Neutrophil (primary cell): ENCODE measurements around the gene NR1D2.
A peak's percentile ranks its signal among the peaks of the same experiment; 100 is the strongest.
"Not testable (repeated sequence)": the region's sequence is repeated elsewhere in the genome, so short reads cannot be mapped to it uniquely, and the experiment has no call there.

ENCODE experiments used
- H3K27ac ChIP-seq: fragments of 200-600 bp; sonication (generic); 2 replicates; pipeline ENCODE4 v1.5.1; 2016; ENCODE audit warnings: mild to moderate bottlenecking, moderate library complexity
- H3K27me3 ChIP-seq: fragments of 200-600 bp; sonication (generic); 2 replicates; pipeline ENCODE4 v1.6.0; 2016; ENCODE audit warnings: mild to moderate bottlenecking
- H3K36me3 ChIP-seq: fragments of 200-600 bp; sonication (generic); 2 replicates; pipeline ENCODE4 v1.5.1; 2017
- H3K4me1 ChIP-seq, 2 experiments: fragments of 200-600 bp in 1 of 2; sonication (generic) in 1 of 2; 1 replicate in 1 of 2; 2 replicates in 1 of 2; pipeline versions ENCODE4 v1.5.1 to v1.6.1; 2013 to 2016; ENCODE audit warnings: low read depth in 1 of 2, low read length in 1 of 2, mild to moderate bottlenecking in 1 of 2, moderate library complexity in 1 of 2; ENCODE audit not compliant: control insufficient read depth in 1 of 2, insufficient read depth in 1 of 2
- H3K4me3 ChIP-seq, 2 experiments: fragments of 200-600 bp in 1 of 2; sonication (generic) in 1 of 2; 1 replicate in 1 of 2; 2 replicates in 1 of 2; pipeline ENCODE4 v1.5.1; 2013 to 2016; ENCODE audit warnings: low read depth in 1 of 2, low read length in 1 of 2, mild to moderate bottlenecking in 1 of 2, moderate library complexity in 1 of 2
- H3K9me3 ChIP-seq: fragments of 200-600 bp; sonication (generic); 2 replicates; pipeline ENCODE4 v1.5.1; 2016
- CTCF ChIP-seq: fragments of 200-600 bp; sonication (generic); IDR thresholded peaks from 2 replicates; pipeline ENCODE4 v1.5.1; 2016; ENCODE audit warnings: antibody characterized with exemption

Gene NR1D2

GRCh38 chr3:23944861-23945662, at the start of gene NR1D2:
Gene NR1D2 (plus strand): TSS chr3:23945286. CDS start chr3:23945579, 293 bp downstream.
- TF ChIP-seq CTCF = no peak
- H3K4me3 ChIP-seq = peak within 1 kb of the TSS; percentile 91 to 98
- H3K9me3 ChIP-seq = no peaks in the 10 kb centered on the region
- peak within 1 kb of the TSS; percentile 84 for H3K27ac ChIP-seq
- peaks cover 30% of the 10 kb centered on the region for H3K27me3 ChIP-seq
- no peaks in the 10 kb centered on the region for H3K36me3 ChIP-seq
- H3K4me1 ChIP-seq = peaks cover 9 to 24% of the 10 kb centered on the region in 2 experiments

DNA sequence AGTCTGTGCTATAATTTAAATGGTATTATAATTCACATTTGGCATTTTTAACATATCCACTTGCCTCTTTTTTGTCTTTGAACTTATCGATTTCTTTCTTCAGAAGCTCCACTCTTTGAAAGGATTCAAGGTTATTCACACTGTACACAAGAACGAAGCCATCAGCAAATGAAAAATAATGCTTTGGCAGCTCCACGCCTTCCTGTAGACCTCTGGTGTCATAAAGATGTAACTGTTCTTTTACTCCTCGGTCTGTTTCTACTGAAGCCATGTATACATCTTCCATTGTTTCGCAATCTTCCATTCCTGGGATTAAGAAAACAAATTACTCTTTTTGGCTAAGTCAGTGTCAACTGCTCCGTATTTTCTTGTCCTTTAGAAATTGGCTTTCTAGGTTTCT, 44.3 kb upstream of the NR1D2 start:
- no peak for TF ChIP-seq CTCF
- Histone ChIP-seq H3K36me3 (peaks cover 4% of the 10 kb centered on the region), H3K27ac (no peak overlapping the region), H3K4me3 (no peak overlapping the region), H3K9me3 (no peaks in the 10 kb centered on the region), H3K4me1 (no peaks in the 10 kb centered on the region), H3K27me3 (no peaks in the 10 kb centered on the region)

DNA sequence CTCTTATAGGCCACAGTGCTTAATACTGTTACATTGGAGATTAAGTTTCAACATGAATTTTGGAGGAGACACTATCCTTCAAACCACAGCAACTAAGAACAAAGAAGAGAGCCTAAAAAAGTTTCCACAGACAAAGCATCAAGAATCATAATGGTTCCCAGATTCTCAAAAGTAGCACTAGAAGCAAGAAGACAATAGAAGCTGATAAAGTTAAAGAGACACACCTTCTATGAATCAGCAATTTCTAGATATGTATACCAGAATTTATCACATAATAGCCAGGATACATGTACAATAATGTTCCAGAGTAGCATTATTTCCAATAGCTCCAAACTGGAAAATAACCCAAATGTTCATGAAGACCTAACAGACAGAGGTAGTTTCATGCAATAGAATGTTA, 40.5 kb upstream of the NR1D2 start:
- Histone ChIP-seq H3K9me3 (no peaks in the 10 kb centered on the region), H3K27me3 (no peaks in the 10 kb centered on the region), H3K27ac (no peak overlapping the region), H3K4me3 (no peak overlapping the region), H3K36me3 (no peaks in the 10 kb centered on the region), H3K4me1 (peaks cover 3% of the 10 kb centered on the region in 2 experiments)
- no peak for TF ChIP-seq CTCF

- Histone ChIP-seq H3K4me1 (peaks cover 3% of the 10 kb centered on the region in 2 experiments), H3K36me3 (no peaks in the 10 kb centered on the region), H3K27me3 (no peaks in the 10 kb centered on the region), H3K4me3 (no peak overlapping the region), H3K27ac (no peak overlapping the region), H3K9me3 (no peaks in the 10 kb centered on the region)
- TF ChIP-seq CTCF = no peak
Measured at GRCh38 chr3:23909341-23909740, 35.7 kb upstream of the NR1D2 start.

- Histone ChIP-seq H3K27me3 (no peaks in the 10 kb centered on the region), H3K4me3 (no peak overlapping the region), H3K4me1 (peaks cover 15 to 16% of the 10 kb centered on the region in 2 experiments), H3K36me3 (no peaks in the 10 kb centered on the region), H3K9me3 (no peaks in the 10 kb centered on the region), H3K27ac (no peak overlapping the region)
- TF ChIP-seq CTCF = no peak
Measured at GRCh38 chr3:23911397-23911796, 33.7 kb upstream of the NR1D2 start.

- H3K27me3 ChIP-seq, H3K36me3 ChIP-seq, H3K9me3 ChIP-seq, H3K27ac ChIP-seq, H3K4me3 ChIP-seq: not testable (repeated sequence)
- peaks cover 18 to 22% of the 10 kb centered on the region in 2 experiments for H3K4me1 ChIP-seq
Measured at GRCh38 chr3:23912335-23912734, 32.8 kb upstream of the NR1D2 start.
